HL-60/S4 treated with retinoic acid at 250 ng/mL for 4 days and 3 days (cell line): ENCODE data around the gene UNC13A.

Experiments
- in situ Hi-C: fragments of 300-500 bp; cut with MboI; formaldehyde crosslinking; loops from 2 replicates; pipeline ENCODE4 v1.7.0; 2022; ENCODE audit warnings: low sequenced_read_pairs

Gene UNC13A

GRCh38 chr19:17673937-17674799 lies 14.0 kb downstream of the UNC13A start:
- in situ Hi-C loops: no loop called here

DNA sequence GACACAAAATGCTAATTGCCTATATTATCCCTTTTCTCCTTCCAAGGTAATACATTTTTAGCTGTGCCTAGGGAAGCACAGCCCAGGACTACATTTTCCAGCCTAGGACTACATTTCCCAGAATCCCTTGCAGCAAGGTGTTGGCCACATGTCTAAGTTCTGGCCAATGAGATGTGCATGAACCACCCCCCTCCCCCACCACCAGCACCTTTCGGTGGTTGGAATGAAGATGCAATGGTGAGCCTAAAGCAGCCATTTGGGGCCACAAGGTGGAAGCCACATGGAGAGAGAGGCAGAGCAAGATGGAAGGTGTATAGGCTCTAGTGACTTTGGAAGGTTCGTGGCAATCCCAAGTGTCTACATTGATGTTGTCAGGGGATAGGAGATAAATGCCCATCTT lies 16.2 kb downstream of the UNC13A start:
- in situ Hi-C loops: no loop called here

DNA sequence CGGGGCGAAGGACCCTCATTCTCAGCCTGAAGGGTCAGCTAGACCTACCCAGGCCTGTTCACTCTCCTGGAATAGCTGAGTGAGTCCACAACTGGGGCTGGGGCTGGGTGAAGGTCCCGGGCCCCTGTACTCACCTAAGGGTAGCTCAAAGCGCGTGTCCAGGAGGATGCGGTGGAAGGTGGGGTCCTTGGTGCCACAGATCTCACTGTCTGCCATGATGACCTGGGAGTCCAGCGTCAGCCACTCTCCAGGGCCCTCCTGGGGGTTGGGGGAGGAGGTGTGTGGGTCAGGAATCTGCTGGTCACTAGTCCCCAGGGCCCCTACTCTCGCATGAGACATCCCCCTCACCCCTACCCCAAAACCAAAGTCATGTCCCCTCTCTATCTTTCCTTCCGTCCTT lies 18.7 kb downstream of the UNC13A start:
- in situ Hi-C loops: no loop called here

GRCh38 chr19:17665058-17665457 lies 23.1 kb downstream of the UNC13A start:
- in situ Hi-C loops: no loop called here

DNA sequence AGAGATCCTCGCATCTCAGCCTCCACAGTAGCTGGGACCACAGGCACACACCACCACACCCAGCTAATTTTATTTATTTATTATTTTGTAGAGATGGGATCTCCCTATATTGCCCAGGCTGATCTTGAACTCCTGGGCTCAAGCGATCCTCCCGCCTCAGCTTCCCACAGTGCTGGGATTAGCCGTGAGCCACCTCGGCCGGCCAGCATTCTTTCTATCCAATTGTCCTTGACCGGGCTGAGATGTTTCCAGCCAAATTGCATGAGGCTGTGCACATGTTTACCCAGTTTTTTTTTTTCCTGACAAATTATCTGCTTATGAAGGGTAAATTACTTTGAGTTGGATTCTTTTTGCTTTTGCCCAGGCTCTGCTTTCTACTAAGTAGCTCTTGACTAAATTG lies 28.2 kb downstream of the UNC13A start:
- in situ Hi-C loops: no loop called here

DNA sequence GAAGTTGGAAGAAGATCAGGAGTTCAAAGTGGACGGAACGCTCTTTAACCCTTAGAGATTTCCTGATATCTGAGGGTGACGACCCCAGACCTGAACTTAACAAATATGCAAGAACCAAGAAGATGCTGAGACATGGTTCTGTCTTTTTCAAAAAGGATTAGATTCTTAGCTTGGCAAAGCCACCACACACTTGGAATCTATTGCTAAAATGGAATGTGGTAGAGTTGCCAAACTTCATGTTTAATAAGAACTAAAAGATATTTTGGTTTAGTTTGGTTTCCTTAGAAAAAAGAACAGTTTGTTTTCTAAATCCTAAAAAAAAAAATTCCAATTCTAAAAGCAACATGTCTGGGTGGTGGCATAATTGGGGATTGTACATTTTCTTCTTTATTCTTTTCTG lies 29.5 kb downstream of the UNC13A start:
- in situ Hi-C loops: no loop called here

GRCh38 chr19:17658240-17658639 lies 29.9 kb downstream of the UNC13A start:
- in situ Hi-C loops: no loop called here

GRCh38 chr19:17656970-17657369 lies 31.2 kb downstream of the UNC13A start:
- in situ Hi-C loops: no loop called here

DNA sequence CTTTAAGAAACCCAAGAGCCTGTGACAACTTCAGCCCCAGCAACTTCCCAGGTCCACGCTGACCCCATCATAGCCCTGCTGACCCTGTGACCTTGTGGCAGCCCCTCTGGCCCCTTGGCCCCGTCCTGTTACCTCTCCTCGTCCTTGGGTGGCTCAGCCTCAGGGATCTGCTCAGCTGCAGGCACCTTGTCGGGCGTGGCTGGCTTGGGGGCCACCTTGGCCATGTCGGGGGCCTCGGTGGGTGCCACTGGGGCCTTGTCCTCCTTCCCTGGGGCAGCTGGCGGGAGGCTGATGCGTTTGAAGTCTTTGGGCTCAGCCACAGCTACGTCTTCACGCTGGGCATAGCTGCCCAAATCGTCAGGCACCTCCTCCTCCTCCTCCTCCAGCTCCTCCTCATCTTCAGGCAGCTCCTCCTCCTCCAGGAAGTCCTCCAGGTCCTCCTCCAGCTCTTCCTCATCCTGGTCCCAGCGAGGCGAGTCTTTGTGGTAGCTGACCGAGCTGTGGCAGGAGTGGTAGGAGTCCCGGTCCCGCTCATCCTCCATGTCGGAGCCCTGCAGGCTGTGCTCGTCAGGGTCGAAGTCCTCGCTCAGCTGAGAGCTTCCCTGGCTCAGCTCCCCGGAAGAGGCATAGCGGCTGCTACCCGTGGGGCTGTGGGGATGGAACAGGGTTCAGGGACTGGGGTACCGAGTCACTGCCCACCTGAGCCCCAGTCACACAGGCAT lies 32.2 kb downstream of the UNC13A start:
- in situ Hi-C loops: no loop called here

DNA sequence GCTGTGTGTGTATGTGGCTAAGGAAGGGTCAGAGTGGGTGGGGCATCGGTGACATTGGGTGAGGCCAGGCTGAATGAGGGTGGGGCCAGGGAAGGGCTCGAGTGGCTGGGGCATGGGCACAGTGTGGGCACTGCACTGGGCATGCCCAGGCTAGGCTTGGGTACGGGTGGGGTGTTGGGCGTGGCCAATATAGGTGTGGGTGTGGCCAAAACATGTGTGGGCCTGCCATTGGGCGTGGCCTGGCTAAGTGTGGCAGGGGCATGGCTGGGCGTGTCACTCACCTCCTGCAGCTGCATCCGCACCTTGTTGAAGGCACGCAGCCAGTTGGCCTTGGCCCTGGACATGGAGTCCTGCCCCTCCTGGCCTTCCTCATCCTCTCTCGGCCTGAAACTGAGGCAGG lies 33.2 kb downstream of the UNC13A start:
- in situ Hi-C loops: no loop called here

GRCh38 chr19:17652627-17653026 lies 35.5 kb downstream of the UNC13A start:
- in situ Hi-C loops: no loop called here

DNA sequence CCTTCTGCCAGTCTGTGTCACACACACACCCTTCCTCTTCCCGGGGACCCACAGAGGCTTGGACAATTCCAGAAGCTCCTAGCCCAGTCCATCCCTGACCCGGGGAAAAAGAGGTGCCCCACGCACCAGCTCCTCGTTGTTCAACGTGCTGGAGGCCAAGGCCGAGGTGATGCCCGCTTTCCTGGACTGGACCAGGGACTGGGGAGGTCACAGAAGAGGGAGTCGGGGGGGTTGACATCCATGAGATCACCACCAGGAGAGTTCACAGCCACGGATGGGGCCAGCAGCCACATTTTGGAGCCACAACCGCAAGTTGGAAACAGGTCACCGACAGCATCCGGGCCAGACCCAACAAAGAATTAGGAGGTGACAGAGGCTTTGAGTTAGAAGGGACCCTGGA lies 39.4 kb downstream of the UNC13A start:
- in situ Hi-C loops: no loop called here

GRCh38 chr19:17648097-17648660 lies 40.0 kb downstream of the UNC13A start:
- in situ Hi-C loops: no loop called here

DNA sequence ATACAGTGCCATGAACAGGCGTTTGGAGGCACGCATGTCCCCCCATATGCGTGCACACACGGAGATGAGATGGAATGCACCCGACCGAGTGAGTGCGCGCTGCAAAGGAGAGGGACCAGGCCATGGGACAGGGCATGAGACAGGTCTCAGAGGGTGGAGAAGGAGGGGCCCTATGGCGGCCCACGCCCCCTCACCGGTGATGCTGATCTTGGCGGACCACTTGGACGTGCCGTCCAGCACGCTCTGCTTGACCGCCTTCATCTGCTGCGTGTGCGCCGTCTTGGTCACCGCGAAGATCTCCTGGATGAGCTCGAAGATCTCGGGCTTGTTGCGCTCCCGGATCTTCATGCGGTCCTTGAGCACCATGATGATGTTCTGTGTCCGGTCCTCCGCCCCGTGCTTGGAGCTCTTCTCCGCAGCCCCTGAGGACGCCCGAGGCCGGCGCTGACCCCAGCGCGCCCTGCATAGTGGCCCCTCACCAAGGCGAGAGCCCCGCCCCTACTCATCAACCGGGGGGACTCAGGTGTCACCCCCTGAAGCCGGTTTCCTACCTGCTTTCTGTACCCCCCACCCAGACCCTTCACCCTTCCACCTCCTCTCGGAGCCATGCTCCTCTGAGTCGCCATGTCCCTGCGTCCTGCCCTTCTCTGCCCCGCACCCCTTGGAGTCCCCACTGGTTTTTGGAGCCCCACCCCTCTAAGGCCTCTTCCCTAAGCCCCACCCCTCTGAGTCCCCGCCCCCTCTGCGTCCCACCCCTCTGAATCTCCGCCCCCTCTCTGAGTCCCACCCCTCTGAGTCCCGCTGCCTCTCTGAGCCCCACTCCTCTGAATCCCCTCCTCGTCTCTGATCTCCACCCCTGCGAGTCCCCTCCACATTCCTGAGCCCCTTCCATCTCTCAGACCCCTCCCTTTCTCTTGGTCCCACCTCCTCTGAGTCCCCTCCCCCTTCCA lies 40.8 kb downstream of the UNC13A start:
- in situ Hi-C loops: no loop called here

GRCh38 chr19:17646441-17646840 lies 41.7 kb downstream of the UNC13A start:
- in situ Hi-C loops: no loop called here

- in situ Hi-C loops: no loop called here
These were observed 42.7 kb downstream of the UNC13A start for GRCh38 chr19:17645339-17645963.

DNA sequence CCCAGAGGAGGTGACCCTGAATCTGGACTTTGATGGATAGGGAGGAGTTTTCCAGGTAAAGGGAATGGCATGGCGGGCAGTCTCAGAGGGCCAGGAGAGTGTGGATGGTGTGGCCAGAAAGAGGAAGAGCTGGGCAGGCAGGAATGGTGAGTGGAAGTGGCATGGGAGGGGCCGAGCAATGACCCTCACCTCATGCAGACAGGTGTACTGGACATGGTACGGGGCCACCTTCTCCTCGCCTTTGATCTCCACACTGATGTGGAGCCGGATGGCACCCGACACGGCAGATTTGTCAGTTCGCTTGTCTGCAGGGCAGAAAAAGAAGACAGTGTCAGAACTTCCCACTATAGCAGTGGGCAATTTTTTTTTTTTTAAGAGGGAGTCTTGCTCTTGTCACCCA lies 45.5 kb downstream of the UNC13A start:
- in situ Hi-C loops: no loop called here

DNA sequence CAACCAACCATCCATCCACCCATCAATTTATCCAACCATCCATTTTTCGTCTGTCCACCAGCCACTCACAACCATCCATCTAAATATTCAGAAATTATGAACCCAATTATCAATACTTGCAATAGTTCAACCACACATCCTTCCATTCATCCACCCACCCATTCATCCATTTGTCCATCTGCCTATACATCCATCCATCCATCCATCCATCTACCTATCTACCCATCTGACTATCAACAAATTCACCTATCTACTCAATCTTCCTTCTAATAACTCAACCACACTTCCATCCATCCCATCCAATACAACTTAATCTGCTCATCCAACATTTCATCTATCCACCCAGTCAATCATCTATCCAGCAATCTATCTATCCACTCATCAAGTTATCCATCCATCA lies 46.3 kb downstream of the UNC13A start:
- in situ Hi-C loops: no loop called here

DNA sequence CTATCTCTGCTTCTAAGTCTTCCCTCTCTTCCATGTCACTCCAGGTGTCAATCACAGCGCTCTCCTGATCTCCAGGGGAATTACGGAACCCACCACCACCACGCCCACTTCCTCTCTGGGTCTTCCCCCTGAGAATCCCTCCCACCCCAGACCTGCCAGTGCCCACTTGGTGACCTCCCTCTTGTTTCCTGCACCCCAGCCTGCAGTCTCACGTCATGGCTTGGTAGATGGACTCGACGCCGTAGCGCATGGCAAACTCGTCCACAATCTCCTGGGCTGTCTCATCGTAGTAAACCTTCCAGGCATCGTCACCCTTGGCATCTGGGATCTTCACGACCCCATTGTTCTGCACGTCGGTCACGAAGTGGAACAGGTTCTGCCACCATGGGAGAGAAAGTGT lies 47.0 kb downstream of the UNC13A start:
- in situ Hi-C loops: no loop called here

DNA sequence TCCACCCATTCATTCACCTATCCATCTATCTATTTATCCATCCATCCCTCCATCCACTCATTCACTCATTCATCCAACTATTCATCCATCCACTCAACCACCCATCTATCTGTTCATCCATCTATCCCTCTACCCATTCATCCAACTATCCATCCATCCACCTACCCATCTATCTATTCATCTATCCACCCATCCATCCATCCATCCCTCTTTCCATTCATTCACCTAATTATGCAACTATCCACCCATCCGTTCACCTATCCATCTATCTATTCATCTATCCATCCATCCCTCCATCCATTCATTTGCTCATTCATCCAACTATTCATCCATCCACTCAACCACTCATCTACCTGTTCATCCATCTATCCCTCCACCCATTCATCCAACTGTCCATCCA lies 54.5 kb downstream of the UNC13A start:
- in situ Hi-C loops: no loop called here
